PFSK-1 (cell line): ENCODE measurements around the gene CSPG4.

Experiments used
- POLR2AphosphoS5 ChIP-seq: IDR thresholded peaks from 2 replicates; pipeline ENCODE4 v1.6.1; 2012; ENCODE audit warnings: low read depth, mild to moderate bottlenecking, control low read depth, low read length, moderate library complexity
- TAF1 ChIP-seq: IDR thresholded peaks from 2 replicates; pipeline ENCODE4 v1.6.1; 2012; ENCODE audit warnings: low read length, control low read depth, borderline replicate concordance; ENCODE audit not compliant: insufficient read depth

DNA sequence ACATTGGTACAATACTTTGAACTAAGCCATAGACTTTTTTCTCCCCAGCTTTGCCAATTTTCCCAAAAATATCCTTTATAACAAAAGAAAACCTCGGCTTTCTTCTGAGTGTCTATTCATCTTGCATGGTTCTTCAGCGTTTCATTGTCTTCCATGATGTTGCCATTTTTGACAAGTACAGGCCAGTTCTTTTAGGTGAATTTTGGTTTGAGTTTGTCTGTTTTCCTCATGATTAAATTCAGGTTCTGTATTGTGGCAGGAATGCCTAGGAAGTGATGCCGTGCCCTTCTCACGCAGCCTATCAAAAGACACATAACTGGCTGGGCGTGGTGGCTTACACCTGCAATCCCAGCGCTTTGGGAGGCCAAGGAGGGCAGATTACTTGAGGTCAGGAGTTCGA lies 7.6 kb upstream of the CSPG4 start:
- TF ChIP-seq POLR2AphosphoS5 (no peak), TAF1 (no peak)
